ENCODE measurements around the gene CCN5.
"Not testable (repeated sequence)": the region's sequence is repeated elsewhere in the genome, so short reads cannot be mapped to it uniquely, and the experiment has no call there.

- not testable (repeated sequence) for TF ChIP-seq GABPA (IDR thresholded peaks at IDR 0.05; ENCODE audit: borderline replicate concordance, insufficient read depth, low read length); EZH2 (IDR thresholded peaks at IDR 0.05; ENCODE audit: low read depth, low read length, severe bottlenecking); TAF1 (IDR thresholded peaks at IDR 0.05; ENCODE audit: low read depth, low read length); BRCA1 (IDR thresholded peaks at IDR 0.05; ENCODE audit: low read depth, low read length); EP300 (IDR thresholded peaks at IDR 0.05; ENCODE audit: borderline replicate concordance in 1 of 2, low read depth in 2 of 2, low read length in 2 of 2)
Observed at GRCh38 chr20:44670851-44671250, 44.3 kb upstream of the CCN5 start.

Data from H1 (cell line).